Neural progenitor cell (in vitro differentiated cells): ENCODE data around the gene FAM110C. TPM values are rescaled to one million over a fixed set of nuclear protein-coding genes. Genes with fewer than 3 reads are reported as not detected.
"Not testable (repeated sequence)": the region's sequence is repeated elsewhere in the genome, so short reads cannot be mapped to it uniquely, and the experiment has no call there.

Experiments
- DNase-seq: peaks from one replicate; pipeline ENCODE4 v3.0.0-alpha.2; 2016; ENCODE audit warnings: low spot score
- H2AFZ ChIP-seq: fragments of 200-600 bp; sonication (generic); replicated peaks from 2 replicates; pipeline ENCODE4 v1.6.1; 2016; ENCODE audit warnings: antibody characterized with exemption
- H3F3A ChIP-seq: fragments of 200-600 bp; sonication (generic); 2 replicates; pipeline ENCODE4 v1.6.1; 2016; ENCODE audit warnings: antibody characterized with exemption, low read depth
- H3K27ac ChIP-seq: fragments of 200-600 bp; sonication (generic); 2 replicates; pipeline ENCODE4 v1.5.1; 2016; ENCODE audit warnings: mild to moderate bottlenecking
- H3K27me3 ChIP-seq: fragments of 200-600 bp; sonication (generic); 2 replicates; pipeline ENCODE4 v1.6.1; 2016; ENCODE audit warnings: mild to moderate bottlenecking, moderate library complexity
- H3K36me3 ChIP-seq: fragments of 200-600 bp; sonication (generic); 2 replicates; pipeline ENCODE4 v1.5.1; 2016
- H3K4me1 ChIP-seq: fragments of 200-600 bp; sonication (generic); 2 replicates; pipeline ENCODE4 v1.6.1; 2016; ENCODE audit warnings: mixed run types
- H3K4me2 ChIP-seq: fragments of 200-600 bp; sonication (generic); 2 replicates; pipeline ENCODE4 v1.6.1; 2016
- H3K4me3 ChIP-seq: fragments of 200-600 bp; sonication (generic); 2 replicates; pipeline ENCODE4 v1.5.1; 2016
- H3K79me2 ChIP-seq: fragments of 200-600 bp; sonication (generic); 2 replicates; pipeline ENCODE4 v1.6.1; 2016; ENCODE audit warnings: low read depth
- H3K9ac ChIP-seq: fragments of 200-600 bp; sonication (generic); 2 replicates; pipeline ENCODE4 v1.6.1; 2016
- H3K9me3 ChIP-seq: fragments of 200-600 bp; sonication (generic); 2 replicates; pipeline ENCODE4 v1.5.1; 2016; ENCODE audit warnings: low read depth
- H4K20me1 ChIP-seq: fragments of 200-600 bp; sonication (generic); 2 replicates; pipeline ENCODE4 v1.6.1; 2016; ENCODE audit warnings: low read depth
- H3K27ac Mint-ChIP-seq: 3 replicates; pipeline ENCODE4 v1.8.0; 2021; ENCODE audit warnings: mixed read lengths
- H3K27me3 Mint-ChIP-seq: 2 replicates; pipeline ENCODE4 v1.8.0; 2022; ENCODE audit warnings: low read depth, mild to moderate bottlenecking, inconsistent platforms, moderate library complexity, mixed read lengths; ENCODE audit not compliant: insufficient read depth
- H3K36me3 Mint-ChIP-seq: 3 replicates; pipeline ENCODE4 v1.8.0; 2021; ENCODE audit warnings: mixed read lengths
- H3K4me1 Mint-ChIP-seq: 3 replicates; pipeline ENCODE4 v1.8.0; 2021; ENCODE audit warnings: mixed read lengths
- H3K4me3 Mint-ChIP-seq: 3 replicates; pipeline ENCODE4 v1.8.0; 2021; ENCODE audit warnings: mild to moderate bottlenecking, moderate library complexity, mixed read lengths
- H3K9me3 Mint-ChIP-seq: 3 replicates; pipeline ENCODE4 v1.8.0; 2020; ENCODE audit warnings: mixed read lengths
- CTCF ChIP-seq: fragments of 200-600 bp; sonication (generic); IDR thresholded peaks from 2 replicates; pipeline ENCODE4 v1.5.1; 2017; ENCODE audit warnings: antibody characterized with exemption, mild to moderate bottlenecking
- EZH2 ChIP-seq: fragments of 200-600 bp; sonication (generic); IDR thresholded peaks from 2 replicates; pipeline ENCODE4 v1.6.1; 2017; ENCODE audit warnings: antibody characterized with exemption, mild to moderate bottlenecking, moderate library complexity
- EZH2phosphoT487 ChIP-seq: fragments of 200-600 bp; sonication (generic); IDR thresholded peaks from 2 replicates; pipeline ENCODE4 v1.6.1; 2017; ENCODE audit warnings: antibody characterized with exemption
- total RNA-seq: library from RNA; depleted of rRNA; stranded (reverse); fragments of >200 nt; gene quantifications from 2 replicates; pipeline ENCODE4 v1.2.3, GENCODE V29; 2015; ENCODE audit warnings: low replicate concordance

The FAM110C gene
- total RNA-seq, 1 donor from 2014 or later: 0.65 TPM

GRCh38 chr2:19505-19904 lies 26.8 kb downstream of the FAM110C start:
- no peaks in the 10 kb centered on the region for H3K9me3 ChIP-seq
- no peaks in the 10 kb centered on the region for H3K36me3 Mint-ChIP-seq
- H4K20me1 ChIP-seq: no peaks in the 10 kb centered on the region
- H3K4me3 ChIP-seq: no peak overlapping the region
- H3K4me3 Mint-ChIP-seq: no peak overlapping the region
- H3K27me3 ChIP-seq: no peaks in the 10 kb centered on the region
- H3K79me2 ChIP-seq: no peaks in the 10 kb centered on the region
- H3K27me3 Mint-ChIP-seq: peaks cover 5% of the 10 kb centered on the region
- no peak for TF ChIP-seq EZH2phosphoT487
- TF ChIP-seq EZH2: no peak
- TF ChIP-seq CTCF: no peak
- H3K36me3 ChIP-seq: no peaks in the 10 kb centered on the region
- H3K4me1 ChIP-seq: no peaks in the 10 kb centered on the region
- H3K27ac ChIP-seq: no peak overlapping the region
- no peak overlapping the region for H3K4me2 ChIP-seq
- no peak overlapping the region for H3K9ac ChIP-seq
- H3K4me1 Mint-ChIP-seq: peaks cover 4% of the 10 kb centered on the region
- DNase-seq: no peak
- no peaks in the 10 kb centered on the region for H3F3A ChIP-seq
- no peaks in the 10 kb centered on the region for H3K9me3 Mint-ChIP-seq
- no peak overlapping the region for H2AFZ ChIP-seq
- no peak overlapping the region for H3K27ac Mint-ChIP-seq

DNA sequence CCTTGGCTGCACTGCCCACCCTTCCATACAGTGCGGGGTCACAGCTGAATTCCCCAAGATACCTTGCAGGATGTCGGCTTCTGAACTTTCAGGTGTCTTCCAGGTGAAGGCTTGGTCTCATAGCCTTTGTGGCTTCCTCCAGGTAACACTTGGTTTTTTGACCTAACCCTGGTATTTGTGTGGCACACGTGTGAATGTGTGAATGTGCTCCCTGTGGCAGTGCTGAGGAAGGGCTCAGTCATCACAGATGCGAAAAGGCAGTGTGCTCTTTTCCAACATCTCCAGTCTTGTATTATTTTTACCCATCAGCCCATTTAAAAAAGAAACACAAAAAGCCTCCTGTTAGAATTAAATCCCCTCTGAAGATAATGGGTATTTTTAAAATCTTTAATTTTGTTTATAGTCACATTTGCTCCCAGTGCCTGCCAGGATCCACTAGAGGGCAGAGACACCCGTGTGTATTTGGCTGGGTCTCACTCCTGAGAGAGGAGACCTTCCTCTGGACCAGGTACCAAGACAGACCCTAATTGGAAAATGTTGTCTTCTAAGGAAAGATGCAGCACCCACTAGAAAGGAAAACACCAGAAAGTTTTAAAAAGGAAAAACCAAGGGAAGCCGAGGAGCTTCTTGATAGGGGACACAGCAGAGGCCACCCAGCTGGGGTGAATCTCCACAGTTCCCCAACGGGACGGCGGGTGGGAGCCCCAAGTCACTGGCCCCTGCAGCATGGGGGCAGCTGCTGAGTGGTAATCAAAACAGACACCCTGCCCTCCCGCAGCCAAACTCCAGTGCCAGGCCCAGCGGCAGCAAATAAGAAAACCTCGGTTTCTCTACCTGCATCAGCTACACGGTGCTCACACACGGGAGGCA lies 27.7 kb downstream of the FAM110C start:
- Histone ChIP-seq H3K4me2 (no peak overlapping the region), H3K27ac (no peak overlapping the region), H3K36me3 (no peaks in the 10 kb centered on the region), H3K9me3 (no peaks in the 10 kb centered on the region), H2AFZ (no peak overlapping the region), H3F3A (no peaks in the 10 kb centered on the region), H4K20me1 (no peaks in the 10 kb centered on the region), H3K4me3 (no peak overlapping the region), H3K27me3 (no peaks in the 10 kb centered on the region), H3K79me2 (no peaks in the 10 kb centered on the region), H3K9ac (no peak overlapping the region), H3K4me1 (no peaks in the 10 kb centered on the region)
- DNase-seq: peak; percentile 12
- H3K36me3 Mint-ChIP-seq: no peaks in the 10 kb centered on the region
- no peak overlapping the region for H3K4me3 Mint-ChIP-seq
- TF ChIP-seq EZH2 (no peak), CTCF (peak; percentile 59)
- no peaks in the 10 kb centered on the region for H3K9me3 Mint-ChIP-seq
- peaks cover 5% of the 10 kb centered on the region for H3K27me3 Mint-ChIP-seq
- peak overlapping the region; percentile 64 for H3K27ac Mint-ChIP-seq
- H3K4me1 Mint-ChIP-seq: peaks cover 4% of the 10 kb centered on the region

- not testable (repeated sequence) for H3K4me3 ChIP-seq, H3K4me2 ChIP-seq, H4K20me1 ChIP-seq, H3K9me3 Mint-ChIP-seq, H3K4me1 Mint-ChIP-seq, H3K4me1 ChIP-seq, H3K9ac ChIP-seq, H3K36me3 ChIP-seq, H3K27me3 Mint-ChIP-seq, H3K4me3 Mint-ChIP-seq, H3K79me2 ChIP-seq, H3K27ac Mint-ChIP-seq, H3K27me3 ChIP-seq, H3K27ac ChIP-seq, H3K36me3 Mint-ChIP-seq, DNase-seq, H3K9me3 ChIP-seq, H2AFZ ChIP-seq
- H3F3A ChIP-seq: peaks cover 13% of the 10 kb centered on the region
These were observed 30.4 kb downstream of the FAM110C start for GRCh38 chr2:15916-16315.

DNA sequence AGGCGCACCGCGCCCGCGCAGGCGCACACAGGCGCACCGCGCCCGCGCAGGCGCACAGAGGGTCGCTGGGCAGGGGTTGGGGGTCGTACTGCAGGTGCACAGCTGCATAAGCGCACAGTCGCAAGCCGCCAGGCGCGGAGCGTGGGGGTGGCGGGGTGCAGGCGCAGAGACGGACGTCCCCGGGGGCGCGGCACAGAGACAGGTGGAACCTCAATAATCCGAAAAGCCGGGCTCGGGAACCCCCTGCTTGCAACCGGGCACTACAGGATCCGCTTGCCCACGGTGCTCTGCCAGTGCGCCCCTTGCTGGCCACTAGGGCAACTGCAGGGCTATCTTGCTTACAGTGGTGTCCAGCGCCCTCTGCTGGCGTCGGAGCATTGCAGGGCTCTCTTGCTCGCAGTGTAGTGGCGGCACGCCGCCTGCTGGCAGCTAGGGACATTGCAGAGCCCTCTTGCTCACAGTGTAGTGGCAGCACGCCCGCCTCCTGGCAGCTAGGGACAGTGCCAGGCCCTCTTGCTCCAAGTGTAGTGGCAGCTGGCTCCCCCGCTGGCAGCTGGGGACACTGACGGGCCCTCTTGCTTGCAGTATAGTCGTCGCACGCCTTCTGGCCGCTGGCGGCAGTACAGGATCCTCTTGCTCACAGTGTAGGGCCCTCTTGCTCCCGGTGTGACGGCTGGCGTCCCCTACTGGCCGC lies 34.9 kb downstream of the FAM110C start:
- H3K79me2 ChIP-seq: no peaks in the 10 kb centered on the region
- H3K4me2 ChIP-seq: peak overlapping the region; percentile 70
- no peaks in the 10 kb centered on the region for H4K20me1 ChIP-seq
- H3K27me3 ChIP-seq: no peaks in the 10 kb centered on the region
- peak overlapping the region; percentile 93 for H3K27ac ChIP-seq
- no peak overlapping the region for H3K27ac Mint-ChIP-seq
- no peak for TF ChIP-seq EZH2phosphoT487
- peak; percentile 100 for TF ChIP-seq CTCF
- H3K36me3 Mint-ChIP-seq: no peaks in the 10 kb centered on the region
- H3F3A ChIP-seq: peaks cover 16% of the 10 kb centered on the region
- no peaks in the 10 kb centered on the region for H3K4me1 ChIP-seq
- no peak overlapping the region for H3K9ac ChIP-seq
- no peaks in the 10 kb centered on the region for H3K27me3 Mint-ChIP-seq
- peak overlapping the region; percentile 88 for H2AFZ ChIP-seq
- DNase-seq: peak; percentile 97
- peaks cover 6% of the 10 kb centered on the region for H3K9me3 Mint-ChIP-seq
- peak overlapping the region; percentile 84 for H3K4me3 ChIP-seq
- no peaks in the 10 kb centered on the region for H3K4me1 Mint-ChIP-seq
- no peaks in the 10 kb centered on the region for H3K9me3 ChIP-seq
- H3K4me3 Mint-ChIP-seq: peak overlapping the region; percentile 77
- no peaks in the 10 kb centered on the region for H3K36me3 ChIP-seq
